ENCODE measurements around the gene CTNND2.

GRCh38 chr5:11305245-11305644 is 599.0 kb downstream of the CTNND2 start:
- TF ChIP-seq CTCF (IDR thresholded peaks at IDR 0.05; ENCODE audit: borderline replicate concordance, extremely low read depth, low read length, poor library complexity, severe bottlenecking): no peak
- TF ChIP-seq EZH2 (IDR thresholded peaks at IDR 0.05; ENCODE audit: borderline replicate concordance, low read depth, low read length, severe bottlenecking): no peak

Data from DND-41 (cell line).